PC-9 (cell line): ENCODE data around the gene HTT-AS. TPM values are rescaled to one million over a fixed set of nuclear protein-coding genes. Genes with fewer than 3 reads are reported as not detected.

ENCODE experiments used
- BruUV-seq: library from RNA; stranded (reverse); fragments of 400-500 nt; replicated peaks from 2 replicates; lab custom pipeline; 2021; lab: Mats Ljungman, UMichigan
- CTCF ChIA-PET: fragments of 300-600 bp; sonication (Branson Sonifier 250); formaldehyde crosslinking; loops from one replicate; lab custom pipeline; 2022; ENCODE audit warnings: antibody characterized with exemption; lab: Charles Lee
- POLR2A ChIA-PET: fragments of 300-600 bp; sonication (Branson Sonifier 250); formaldehyde crosslinking; loops from one replicate; lab custom pipeline; 2022; ENCODE audit warnings: antibody characterized with exemption; ENCODE audit not compliant: unreplicated experiment; lab: Charles Lee
- DNase-seq, 2 experiments: peaks; one replicate each; pipeline versions ENCODE4 v3.0.0 to v3.0.0-alpha.2; 2015 to 2022; ENCODE audit warnings: mixed read lengths in 1 of 2
- H2AFZ ChIP-seq: fragments of 200-600 bp; sonication (generic); 2 replicates; pipeline ENCODE4 v1.8.1; 2017; ENCODE audit warnings: antibody characterized with exemption
- H3F3A ChIP-seq: fragments of 200-600 bp; sonication (generic); 2 replicates; pipeline ENCODE4 v1.8.1; 2017; ENCODE audit warnings: antibody characterized with exemption, mild to moderate bottlenecking, low read depth; ENCODE audit not compliant: insufficient read depth
- H3K27ac ChIP-seq: fragments of 200-600 bp; sonication (generic); 2 replicates; pipeline ENCODE4 v1.6.1; 2016; ENCODE audit warnings: mixed run types
- H3K27me3 ChIP-seq: fragments of 200-600 bp; sonication (generic); 2 replicates; pipeline ENCODE4 v1.6.1; 2016; ENCODE audit warnings: low read depth, mixed run types; ENCODE audit not compliant: insufficient read depth
- H3K36me3 ChIP-seq: fragments of 200-600 bp; sonication (generic); 2 replicates; pipeline ENCODE4 v1.6.1; 2016; ENCODE audit warnings: low read depth, mixed run types
- H3K4me1 ChIP-seq: fragments of 200-600 bp; sonication (generic); replicated peaks from 2 replicates; pipeline ENCODE4 v1.6.1; 2016; ENCODE audit warnings: mixed run types; ENCODE audit not compliant: insufficient read depth
- H3K4me2 ChIP-seq: fragments of 200-600 bp; sonication (generic); 2 replicates; pipeline ENCODE4 v1.6.1; 2017; ENCODE audit warnings: mixed run types
- H3K4me3 ChIP-seq: fragments of 200-600 bp; sonication (generic); 2 replicates; pipeline ENCODE4 v1.6.1; 2016; ENCODE audit warnings: mixed run types
- H3K79me2 ChIP-seq: fragments of 200-600 bp; sonication (generic); 2 replicates; pipeline ENCODE4 v1.6.1; 2017; ENCODE audit warnings: low read depth, mixed run types
- H3K9me2 ChIP-seq: fragments of 200-600 bp; sonication (generic); 2 replicates; pipeline ENCODE4 v1.8.1; 2017; ENCODE audit warnings: mild to moderate bottlenecking; ENCODE audit not compliant: insufficient read depth
- H3K9me3 ChIP-seq: fragments of 200-600 bp; sonication (generic); 2 replicates; pipeline ENCODE4 v1.8.1; 2016; ENCODE audit warnings: low read depth; ENCODE audit not compliant: insufficient read depth
- H4K20me1 ChIP-seq: fragments of 200-600 bp; sonication (generic); 2 replicates; pipeline ENCODE4 v1.8.1; 2017; ENCODE audit not compliant: insufficient read depth
- EZH2 ChIP-seq: fragments of 200-600 bp; sonication (generic); IDR thresholded peaks from 2 replicates; pipeline ENCODE4 v1.8.0; 2017; ENCODE audit warnings: antibody characterized with exemption, low read depth
- intact Hi-C: fragments of 100-400 bp; cut with micrococcal nuclease; formaldehyde crosslinking; loops from one replicate; pipeline ENCODE4 v1.10.0; 2022; ENCODE audit not compliant: unreplicated experiment
- total RNA-seq: library from RNA; stranded (reverse); gene quantifications from 2 replicates; pipeline ENCODE4 v1.2.3, GENCODE V29; 2021
- TF ChIP-seq, protein P1 (sequence below): fragments of 200-600 bp; sonication (generic); conservative IDR thresholded peaks from 2 replicates; pipeline ENCODE4 v1.6.1; 2017; ENCODE audit warnings: mixed run types, antibody characterized with exemption, mild to moderate bottlenecking, moderate library complexity

The HTT-AS gene
- total RNA-seq, 1 experiment from 2014 or later = not detected

DNA sequence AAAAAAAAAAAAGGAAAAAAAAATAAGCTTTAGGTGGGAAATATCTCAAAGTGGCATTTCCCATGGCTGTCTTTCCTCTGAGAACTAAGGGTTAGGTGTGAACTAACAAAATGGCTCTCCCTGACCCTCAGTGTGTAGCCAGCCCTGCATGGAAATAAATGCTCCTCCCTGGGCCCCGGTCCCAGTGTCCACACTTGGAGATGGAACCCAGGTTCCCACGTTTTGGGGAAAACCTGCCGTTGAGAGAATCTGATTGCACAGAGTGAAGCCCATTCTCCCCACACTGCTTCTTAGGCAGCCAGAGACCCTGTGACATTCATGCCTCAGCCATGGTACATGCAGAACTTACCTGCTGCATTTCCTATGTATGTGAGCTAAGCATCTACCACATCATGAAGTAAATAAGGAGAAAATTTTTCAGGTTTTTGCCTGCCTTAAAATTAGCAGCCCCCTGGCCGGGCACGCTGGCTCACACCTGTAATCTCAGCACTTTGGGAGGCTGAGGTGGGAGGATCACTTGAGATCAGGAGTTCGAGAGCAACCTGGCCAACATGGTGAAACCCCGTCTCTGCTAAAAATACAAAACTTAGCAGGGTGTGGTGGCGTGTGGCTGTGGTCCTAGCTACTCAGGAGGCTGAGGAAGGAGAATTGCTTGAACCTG lies 34.5 kb downstream of the HTT-AS start:
- Histone ChIP-seq H3K4me3 (no peak overlapping the region), H2AFZ (no peak overlapping the region), H3K27ac (no peak overlapping the region), H3K9me3 (no peaks in the 10 kb centered on the region), H3K9me2 (no peaks in the 10 kb centered on the region), H3F3A (no peaks in the 10 kb centered on the region), H4K20me1 (no peaks in the 10 kb centered on the region), H3K36me3 (no peaks in the 10 kb centered on the region), H3K4me1 (0 out of 2 replicates have a peak, but pooled peaks cover 5% of the 10 kb centered on the region), H3K79me2 (no peaks in the 10 kb centered on the region), H3K4me2 (no peak overlapping the region), H3K27me3 (no peaks in the 10 kb centered on the region)
- POLR2A ChIA-PET = interaction anchor here (0.7 kb wide), 1 partner anchor 262 kb away, joined by 5 read pairs; no protein-coding TSS in a partner anchor
- intact Hi-C loops = loop anchor here (2.0 to 5.0 kb wide), 3 partner anchors 63 to 819 kb away; no protein-coding TSS in a partner anchor
- BruUV-seq = no TSS peak
- TF ChIP-seq, protein P1, sequence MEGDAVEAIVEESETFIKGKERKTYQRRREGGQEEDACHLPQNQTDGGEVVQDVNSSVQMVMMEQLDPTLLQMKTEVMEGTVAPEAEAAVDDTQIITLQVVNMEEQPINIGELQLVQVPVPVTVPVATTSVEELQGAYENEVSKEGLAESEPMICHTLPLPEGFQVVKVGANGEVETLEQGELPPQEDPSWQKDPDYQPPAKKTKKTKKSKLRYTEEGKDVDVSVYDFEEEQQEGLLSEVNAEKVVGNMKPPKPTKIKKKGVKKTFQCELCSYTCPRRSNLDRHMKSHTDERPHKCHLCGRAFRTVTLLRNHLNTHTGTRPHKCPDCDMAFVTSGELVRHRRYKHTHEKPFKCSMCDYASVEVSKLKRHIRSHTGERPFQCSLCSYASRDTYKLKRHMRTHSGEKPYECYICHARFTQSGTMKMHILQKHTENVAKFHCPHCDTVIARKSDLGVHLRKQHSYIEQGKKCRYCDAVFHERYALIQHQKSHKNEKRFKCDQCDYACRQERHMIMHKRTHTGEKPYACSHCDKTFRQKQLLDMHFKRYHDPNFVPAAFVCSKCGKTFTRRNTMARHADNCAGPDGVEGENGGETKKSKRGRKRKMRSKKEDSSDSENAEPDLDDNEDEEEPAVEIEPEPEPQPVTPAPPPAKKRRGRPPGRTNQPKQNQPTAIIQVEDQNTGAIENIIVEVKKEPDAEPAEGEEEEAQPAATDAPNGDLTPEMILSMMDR = no peak
- TF ChIP-seq EZH2 = no peak
- CTCF ChIA-PET = interaction anchor here (0.6 to 0.7 kb wide), 2 partner anchors 73 to 731 kb away, joined by 4 to 5 read pairs; no protein-coding TSS in a partner anchor
- no peak for DNase-seq

DNA sequence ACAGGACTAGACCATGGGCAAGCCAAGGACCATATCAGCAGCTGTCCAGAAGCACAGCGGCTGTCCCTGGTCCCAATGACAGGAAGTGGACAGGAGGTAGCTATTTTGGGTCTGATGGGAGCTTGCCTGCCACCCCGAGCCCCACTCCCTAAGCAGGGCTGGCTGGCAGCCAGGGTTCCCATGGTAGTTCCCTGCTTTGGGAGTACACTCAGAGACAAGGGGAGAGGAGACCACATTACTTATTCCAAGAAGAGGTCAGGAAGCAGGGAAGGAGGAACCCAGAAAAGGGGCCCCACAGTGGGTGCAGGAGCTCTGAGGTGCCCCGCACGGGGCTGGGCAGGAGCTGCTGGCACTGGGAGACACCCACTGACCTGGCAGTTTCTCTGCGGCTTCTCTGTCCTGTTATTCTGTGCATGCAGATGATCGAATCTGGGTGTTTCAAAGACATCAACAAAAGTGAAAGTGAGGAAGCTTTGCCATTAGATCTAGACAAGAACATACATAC lies 36.3 kb downstream of the HTT-AS start:
- no peak overlapping the region for H2AFZ ChIP-seq
- H3F3A ChIP-seq = no peaks in the 10 kb centered on the region
- H3K9me2 ChIP-seq = no peaks in the 10 kb centered on the region
- ChIA-PET CTCF (no interaction called here), POLR2A (interaction anchor here (0.6 to 0.7 kb wide), 2 partner anchors 102 to 164 kb away, joined by 8 to 20 read pairs; no protein-coding TSS in a partner anchor)
- H3K4me1 ChIP-seq = 0 out of 2 replicates have a peak, but pooled peaks cover 5% of the 10 kb centered on the region
- no peaks in the 10 kb centered on the region for H3K79me2 ChIP-seq
- no peaks in the 10 kb centered on the region for H3K9me3 ChIP-seq
- no peak overlapping the region for H3K27ac ChIP-seq
- H3K4me3 ChIP-seq = no peak overlapping the region
- DNase-seq = no peak
- H4K20me1 ChIP-seq = no peaks in the 10 kb centered on the region
- H3K4me2 ChIP-seq = no peak overlapping the region
- BruUV-seq = no TSS peak
- H3K27me3 ChIP-seq = no peaks in the 10 kb centered on the region
- no peak for TF ChIP-seq EZH2
- TF ChIP-seq, protein P1 = no peak
- intact Hi-C loops = loop anchor here (1.0 to 5.0 kb wide), 4 partner anchors 75 to 817 kb away; partner anchors contain the start of genes GRK4 and NOP14
- H3K36me3 ChIP-seq = no peaks in the 10 kb centered on the region

DNA sequence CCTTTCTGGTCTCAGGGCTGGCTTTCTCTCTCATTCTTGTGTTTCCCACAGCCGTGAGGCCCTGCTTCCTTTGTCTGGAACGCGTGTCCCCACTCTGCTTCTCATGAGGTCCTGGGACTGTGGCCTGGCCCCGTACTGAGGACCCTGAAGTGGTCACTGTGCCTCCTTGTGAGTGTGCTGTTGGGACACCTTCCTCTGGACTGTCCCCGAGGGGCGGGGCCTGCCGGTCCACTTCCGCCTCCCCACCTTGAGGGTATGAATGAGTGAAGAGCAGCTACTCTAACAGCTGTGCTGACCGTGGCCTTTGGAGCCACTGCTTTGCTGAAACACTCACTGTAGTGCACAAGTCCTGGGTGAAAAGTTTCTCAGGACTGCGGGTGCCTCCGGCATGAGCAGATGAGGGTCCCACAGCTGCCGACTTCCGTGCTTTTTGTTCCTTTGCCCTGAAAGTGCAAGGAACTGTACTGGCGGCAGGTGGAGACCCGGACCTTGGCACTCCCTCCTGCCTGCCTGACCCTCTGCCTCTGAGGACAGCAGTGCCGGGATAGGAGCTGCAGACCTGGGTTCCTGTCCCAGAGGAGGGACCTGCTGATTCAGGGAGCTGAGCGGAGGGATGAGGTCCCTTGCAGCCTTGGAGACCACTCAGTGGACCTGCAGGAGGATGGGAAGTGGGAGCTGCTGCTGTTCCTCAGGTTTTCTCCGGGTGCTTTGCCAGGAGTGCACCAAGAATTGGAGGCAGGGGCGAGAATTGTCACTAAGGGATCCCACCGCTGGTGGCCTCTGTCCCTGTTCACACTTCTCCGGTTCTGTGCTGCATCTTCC lies 38.0 kb downstream of the HTT-AS start:
- Histone ChIP-seq H3K36me3 (no peaks in the 10 kb centered on the region), H3K4me3 (no peak overlapping the region), H3K27ac (no peak overlapping the region), H2AFZ (no peak overlapping the region), H3K9me3 (no peaks in the 10 kb centered on the region), H3K9me2 (no peaks in the 10 kb centered on the region), H3K27me3 (no peaks in the 10 kb centered on the region), H3K79me2 (no peaks in the 10 kb centered on the region), H3K4me1 (no peaks in the 10 kb centered on the region), H3K4me2 (no peak overlapping the region), H3F3A (no peaks in the 10 kb centered on the region), H4K20me1 (no peaks in the 10 kb centered on the region)
- POLR2A ChIA-PET = no interaction called here
- DNase-seq = no peak
- CTCF ChIA-PET = interaction anchor here (0.5 to 1.4 kb wide), 3 partner anchors 67 to 534 kb away, joined by 4 to 6 read pairs (median 5); no protein-coding TSS in a partner anchor
- BruUV-seq = no TSS peak
- TF ChIP-seq EZH2 = no peak
- TF ChIP-seq, protein P1 = no peak
- intact Hi-C loops = loop anchor here (2.0 to 5.0 kb wide), 2 partner anchors 74 to 274 kb away; partner anchors contain the start of genes GRK4 and NOP14
